B cell (primary cell): Measurements from ENCODE around the gene FCRL2. TPM values are rescaled to one million over a fixed set of nuclear protein-coding genes. Genes with fewer than 3 reads are reported as not detected.

ENCODE experiments used
- ATAC-seq: fragments of 200-7000 bp; cut with Tn5 transposase; one replicate; pipeline ENCODE4 v1.10.0; 2021; ENCODE audit warnings: low read depth, mild to moderate bottlenecking, moderate number of reproducible peaks, moderate library complexity
- CTCF ChIA-PET: fragments of 350-600 bp; sonication (Branson Sonifier 250); formaldehyde crosslinking; loops from one replicate; lab custom pipeline; 2021; ENCODE audit warnings: antibody characterized with exemption, inconsistent platforms; lab: Charles Lee
- POLR2A ChIA-PET: fragments of 350-600 bp; sonication (Branson Sonifier 250); formaldehyde crosslinking; loops from one replicate; lab custom pipeline; 2021; ENCODE audit warnings: antibody characterized with exemption; lab: Charles Lee
- DNase-seq: peaks from one replicate; pipeline ENCODE4 v3.0.0; 2013
- H2AFZ ChIP-seq: 2 replicates; pipeline ENCODE4 v1.6.1; 2012; ENCODE audit warnings: mild to moderate bottlenecking, low read depth, low read length; ENCODE audit not compliant: insufficient read depth, poor library complexity, severe bottlenecking
- H3K27ac ChIP-seq, 2 donors: 1 replicate in 1 of 2; 2 replicates in 1 of 2; pipeline ENCODE4 v1.5.1; 2012 to 2013; ENCODE audit warnings: low read length in 2 of 2, mild to moderate bottlenecking in 2 of 2, moderate library complexity in 1 of 2
- H3K27me3 ChIP-seq, 4 experiments: fragments of 200-600 bp in 1 of 4; sonication (generic) in 1 of 4; replicated peaks in 1 of 4; 1 replicate in 2 of 4; 2 replicates in 2 of 4; pipeline versions ENCODE4 v1.6.1 to v1.7.0; 2013 to 2016; ENCODE audit warnings: low read length in 3 of 4, mild to moderate bottlenecking in 2 of 4, mixed read lengths in 1 of 4, moderate library complexity in 1 of 4; ENCODE audit not compliant: insufficient read depth in 4 of 4, control insufficient read depth in 3 of 4; ENCODE audit errors: control extremely low read depth in 1 of 4
- H3K36me3 ChIP-seq, 2 experiments: replicated peaks in 1 of 2; 1 replicate in 1 of 2; 2 replicates in 1 of 2; pipeline versions ENCODE4 v1.6.1 to v1.7.1; 2013; ENCODE audit warnings: low read length in 1 of 2; ENCODE audit not compliant: insufficient read depth in 2 of 2, control insufficient read depth in 1 of 2; ENCODE audit errors: control extremely low read depth in 1 of 2, extremely low read depth in 1 of 2
- H3K4me1 ChIP-seq, 2 donors: fragments of 200-600 bp in 1 of 2; sonication (generic) in 1 of 2; 1 replicate in 1 of 2; 2 replicates in 1 of 2; pipeline versions ENCODE4 v1.5.1 to v1.6.1; 2013 to 2017; ENCODE audit warnings: low read length in 2 of 2; ENCODE audit not compliant: control insufficient read depth in 2 of 2, insufficient read depth in 2 of 2
- H3K4me2 ChIP-seq: replicated peaks from 2 replicates; pipeline ENCODE3; 2012; ENCODE audit warnings: mild to moderate bottlenecking, low read depth, low read length; ENCODE audit not compliant: poor library complexity, severe bottlenecking
- H3K4me3 ChIP-seq, 5 experiments: fragments of 200-600 bp in 1 of 5; sonication (generic) in 1 of 5; 1 replicate in 3 of 5; 2 replicates in 2 of 5; pipeline versions ENCODE4 v1.5.1 to v1.7.0; 2011 to 2016; ENCODE audit warnings: low read length in 4 of 5, mild to moderate bottlenecking in 4 of 5, low read depth in 2 of 5, control low read depth in 1 of 5, moderate library complexity in 1 of 5; ENCODE audit not compliant: insufficient read depth in 1 of 5; ENCODE audit errors: control extremely low read depth in 1 of 5, extremely low read depth in 1 of 5
- H3K79me2 ChIP-seq: fragments of 200-600 bp; sonication (generic); one replicate; pipeline ENCODE4 v1.6.0; 2016; ENCODE audit warnings: low read length; ENCODE audit not compliant: control insufficient read depth, insufficient read depth
- H3K9ac ChIP-seq: fragments of 200-600 bp; sonication (generic); 2 replicates; pipeline ENCODE4 v1.6.1; 2017; ENCODE audit warnings: mild to moderate bottlenecking, low read length, moderate library complexity
- H3K9me3 ChIP-seq, 3 donors: one replicate each; pipeline versions ENCODE4 v1.6.1 to v1.7.1; 2013; ENCODE audit warnings: low read length in 2 of 3; ENCODE audit not compliant: control insufficient read depth in 2 of 3, insufficient read depth in 1 of 3; ENCODE audit errors: control extremely low read depth in 1 of 3
- H4K20me1 ChIP-seq: 2 replicates; pipeline ENCODE4 v1.6.0; 2012; ENCODE audit warnings: mild to moderate bottlenecking, low read length; ENCODE audit not compliant: insufficient read depth, control insufficient read depth, poor library complexity, severe bottlenecking
- H3K27ac Mint-ChIP-seq: one replicate; pipeline ENCODE4 v1.8.0; 2021; ENCODE audit warnings: mixed read lengths
- H3K27me3 Mint-ChIP-seq: one replicate; pipeline ENCODE4 v1.8.0; 2021; ENCODE audit warnings: mixed read lengths
- H3K4me1 Mint-ChIP-seq: one replicate; pipeline ENCODE4 v1.8.0; 2021; ENCODE audit warnings: mixed read lengths
- H3K4me3 Mint-ChIP-seq: one replicate; pipeline ENCODE4 v1.8.0; 2021; ENCODE audit warnings: mixed read lengths
- H3K9me3 Mint-ChIP-seq: one replicate; pipeline ENCODE4 v1.8.0; 2022; ENCODE audit warnings: mixed read lengths; ENCODE audit not compliant: insufficient read depth
- CTCF ChIP-seq: fragments of 200-600 bp; IDR thresholded peaks from one replicate; pipeline ENCODE4 v1.8.0; 2022; ENCODE audit warnings: antibody characterized with exemption, mild to moderate bottlenecking
- EZH2 ChIP-seq: IDR thresholded peaks from 2 replicates; pipeline ENCODE4 v1.6.1; 2012; ENCODE audit warnings: borderline replicate concordance, low read depth, mild to moderate bottlenecking, moderate library complexity, low read length; ENCODE audit not compliant: insufficient read depth, poor library complexity, severe bottlenecking
- WGBS: methylation state at CpG from one replicate; pipeline ENCODE4 v1.1.5; 2013; ENCODE audit warnings: missing lambda C conversion rate; ENCODE audit not compliant: insufficient coverage; 5-methylcytosine and 5-hydroxymethylcytosine counted together
- intact Hi-C: fragments of 100-400 bp; cut with micrococcal nuclease; formaldehyde crosslinking; loops from one replicate; pipeline ENCODE4 v1.10.0; 2022
- polyA plus RNA-seq: library from polyadenylated mRNA; depleted of rRNA; stranded (reverse); fragments of >200 nt; gene quantifications from 2 replicates; pipeline ENCODE4 v1.2.3, GENCODE V29; 2012
- total RNA-seq, 2 donors: library from RNA; stranded (reverse); fragments of 120-200 nt in 1 of 2; gene quantifications; 1 replicate in 1 of 2; 2 replicates in 1 of 2; pipeline versions ENCODE4 v1.2.3 to v1.2.4, GENCODE V29; 2013 to 2022

FCRL2 gene
- total and polyA plus RNA-seq, 2 donors (not counting 1 experiment from before 2014, with no cell fraction given) = 78.3 to 184 TPM

- WGBS = 99% methylated on average over 5 of the region's 5 CpGs
- intact Hi-C loops = no loop called here
- H3K4me3 Mint-ChIP-seq = no peak overlapping the region
- CTCF ChIA-PET = no interaction called here
- no peak for TF ChIP-seq EZH2
- TF ChIP-seq CTCF = no peak
- no peaks in the 10 kb centered on the region for H3K79me2 ChIP-seq
- peaks cover 12 to 34% of the 10 kb centered on the region in 2 donors for H3K4me1 ChIP-seq
- no peak overlapping the region for H3K9ac ChIP-seq
- H3K27ac Mint-ChIP-seq = no peak overlapping the region
- peaks cover 0 to 3% (median 2%) of the 10 kb centered on the region in 3 donors for H3K9me3 ChIP-seq
- no peaks in the 10 kb centered on the region for H4K20me1 ChIP-seq
- no peak overlapping the region for H2AFZ ChIP-seq
- H3K9me3 Mint-ChIP-seq = peaks cover under 1% of the 10 kb centered on the region
- H3K36me3 ChIP-seq = no peaks in the 10 kb centered on the region
- ATAC-seq = no peak
- no peak overlapping the region for H3K4me2 ChIP-seq
- H3K4me3 ChIP-seq = no peak overlapping the region
- no peak overlapping the region for H3K27ac ChIP-seq
- H3K27me3 ChIP-seq = no peaks in the 10 kb centered on the region
- POLR2A ChIA-PET = no interaction called here
- H3K27me3 Mint-ChIP-seq = no peaks in the 10 kb centered on the region
- peaks cover 27% of the 10 kb centered on the region for H3K4me1 Mint-ChIP-seq
- no peak for DNase-seq
These were observed 61.2 kb downstream of the FCRL2 start for GRCh38 chr1:157715736-157716135.

- peaks cover 0 to 3% (median 0%) of the 10 kb centered on the region in 3 donors for H3K9me3 ChIP-seq
- no peaks in the 10 kb centered on the region for H3K36me3 ChIP-seq
- H3K4me1 ChIP-seq = peaks cover 44 to 63% of the 10 kb centered on the region in 2 donors
- Mint-ChIP-seq H3K4me1 (peaks cover 58% of the 10 kb centered on the region), H3K4me3 (peak overlapping the region; percentile 12), H3K9me3 (no peaks in the 10 kb centered on the region), H3K27me3 (no peaks in the 10 kb centered on the region), H3K27ac (peak overlapping the region; percentile 54)
- H3K27ac ChIP-seq = peak overlapping the region in 1 of 2 donors; percentile 74
- peak overlapping the region; percentile 22 for H3K9ac ChIP-seq
- H2AFZ ChIP-seq = peak overlapping the region; percentile 11
- H3K79me2 ChIP-seq = no peaks in the 10 kb centered on the region
- ChIA-PET POLR2A (interaction anchor here (1.3 kb wide), 1 partner anchor 15 kb away, joined by 3 read pairs; no protein-coding TSS in a partner anchor), CTCF (interaction anchor here (0.6 to 1.8 kb wide), 7 partner anchors 15 to 95 kb away, joined by 3 to 6 read pairs (median 4); no protein-coding TSS in a partner anchor)
- ATAC-seq (no peak), DNase-seq (no peak)
- H4K20me1 ChIP-seq = no peaks in the 10 kb centered on the region
- H3K27me3 ChIP-seq = no peaks in the 10 kb centered on the region
- H3K4me2 ChIP-seq = peak overlapping the region; percentile 44
- no peak overlapping the region for H3K4me3 ChIP-seq
- intact Hi-C loops = no loop called here
- TF ChIP-seq EZH2 (no peak), CTCF (no peak)
These were observed 65.1 kb downstream of the FCRL2 start for GRCh38 chr1:157711802-157712201.
